ENCODE measurements around the gene WBP1L. TPM values are rescaled to one million over a fixed set of nuclear protein-coding genes. Genes with fewer than 3 reads are reported as not detected.

Gene WBP1L
- total and polyA plus RNA-seq, 2 experiments from 2014 or later, result 7.0 to 55.7 TPM

DNA sequence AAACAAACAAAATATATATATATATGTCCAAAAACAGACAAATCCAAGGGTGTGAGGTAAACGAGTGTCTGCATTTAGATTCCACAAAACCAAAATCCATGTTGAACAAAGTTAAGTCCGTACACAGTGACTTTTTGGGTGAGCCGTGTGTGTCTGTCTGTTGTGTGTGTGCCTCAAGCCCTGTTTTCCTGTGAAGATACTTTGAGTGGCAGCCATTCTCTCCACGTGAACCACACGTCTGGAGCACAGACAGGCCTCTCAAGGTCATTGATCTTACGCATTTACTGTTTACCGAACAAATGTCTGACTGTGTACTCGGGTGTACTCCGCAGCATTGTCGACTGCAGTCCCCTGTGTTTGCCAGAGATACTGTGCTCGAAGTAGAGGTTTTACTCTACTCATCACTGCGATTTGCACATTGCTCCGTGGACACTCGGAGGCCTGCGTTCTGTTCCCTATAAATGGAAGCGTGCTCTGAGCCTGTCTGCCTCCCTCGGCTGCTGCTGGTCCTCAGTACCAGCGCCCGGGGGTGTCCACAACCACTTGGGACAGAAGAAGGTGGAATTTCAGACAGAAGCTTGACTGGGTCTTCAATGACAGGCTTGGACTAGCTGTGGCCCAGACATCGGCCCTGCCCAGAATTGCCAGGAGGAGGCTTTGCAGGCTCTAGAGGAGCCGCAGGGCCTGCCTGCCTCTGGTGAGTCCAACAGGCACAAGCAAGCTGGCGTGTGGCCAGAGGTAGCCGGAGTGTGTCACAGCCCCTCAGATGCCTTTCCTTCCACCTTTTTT, 71.3 kb downstream of the WBP1L start:
- Mint-ChIP-seq H3K27ac (peak overlapping the region; percentile 93), H3K4me3 (no peak overlapping the region), H3K36me3 (ENCODE audit: low read depth) (peaks cover 9% of the 10 kb centered on the region; the same call in 1 of the 3 replicates), H3K4me1 (peaks cover 20% of the 10 kb centered on the region), H3K9me3 (no peaks in the 10 kb centered on the region), H3K27me3 (ENCODE audit: insufficient read depth, low read depth, poor library complexity) (peaks cover 9% of the 10 kb centered on the region)
- peak; percentile 22 for DNase-seq (ENCODE audit: low spot score)
- Histone ChIP-seq H2AFZ (no peak overlapping the region), H4K20me1 (replicated peaks; ENCODE audit: insufficient read depth) (no peaks in the 10 kb centered on the region), H3K36me3 (ENCODE audit: insufficient read depth) (no peaks in the 10 kb centered on the region), H3K4me3 (no peak overlapping the region), H3K27ac (ENCODE audit: low read depth) (peak overlapping the region; percentile 89), H3K27me3 (ENCODE audit: insufficient read depth) (no peaks in the 10 kb centered on the region), H3K79me2 (replicated peaks; ENCODE audit: insufficient read depth) (no peaks in the 10 kb centered on the region), H3K4me1 (ENCODE audit: insufficient read depth) (peaks cover 19% of the 10 kb centered on the region), H3K9me2 (ENCODE audit: insufficient read depth) (no peaks in the 10 kb centered on the region), H3F3A (replicated peaks; ENCODE audit: low read depth) (peaks cover 6% of the 10 kb centered on the region; the same call in 1 of the 2 replicates), H3K4me2 (no peak overlapping the region)
- no peak for TF ChIP-seq JUNB (IDR thresholded peaks at IDR 0.05; ENCODE audit: unreplicated experiment)
- TF ChIP-seq ZNF114 (CRISPR knock-in tag; IDR thresholded peaks at IDR 0.05), result no peak
- no peak for TF ChIP-seq EZH2phosphoT487 (IDR thresholded peaks at IDR 0.05; ENCODE audit: unreplicated experiment)
- TF ChIP-seq EZH2 (IDR thresholded peaks at IDR 0.05; ENCODE audit: low read depth, unreplicated experiment), result no peak
- TF ChIP-seq STAT1 (IDR thresholded peaks at IDR 0.05; ENCODE audit: unreplicated experiment), result no peak
- TF ChIP-seq, protein P1, sequence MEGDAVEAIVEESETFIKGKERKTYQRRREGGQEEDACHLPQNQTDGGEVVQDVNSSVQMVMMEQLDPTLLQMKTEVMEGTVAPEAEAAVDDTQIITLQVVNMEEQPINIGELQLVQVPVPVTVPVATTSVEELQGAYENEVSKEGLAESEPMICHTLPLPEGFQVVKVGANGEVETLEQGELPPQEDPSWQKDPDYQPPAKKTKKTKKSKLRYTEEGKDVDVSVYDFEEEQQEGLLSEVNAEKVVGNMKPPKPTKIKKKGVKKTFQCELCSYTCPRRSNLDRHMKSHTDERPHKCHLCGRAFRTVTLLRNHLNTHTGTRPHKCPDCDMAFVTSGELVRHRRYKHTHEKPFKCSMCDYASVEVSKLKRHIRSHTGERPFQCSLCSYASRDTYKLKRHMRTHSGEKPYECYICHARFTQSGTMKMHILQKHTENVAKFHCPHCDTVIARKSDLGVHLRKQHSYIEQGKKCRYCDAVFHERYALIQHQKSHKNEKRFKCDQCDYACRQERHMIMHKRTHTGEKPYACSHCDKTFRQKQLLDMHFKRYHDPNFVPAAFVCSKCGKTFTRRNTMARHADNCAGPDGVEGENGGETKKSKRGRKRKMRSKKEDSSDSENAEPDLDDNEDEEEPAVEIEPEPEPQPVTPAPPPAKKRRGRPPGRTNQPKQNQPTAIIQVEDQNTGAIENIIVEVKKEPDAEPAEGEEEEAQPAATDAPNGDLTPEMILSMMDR (conservative IDR thresholded peaks at IDR 0.05; ENCODE audit: low read depth in 2 of 2), result no peak
- TF ChIP-seq ZNF331 (CRISPR knock-in tag; IDR thresholded peaks at IDR 0.05; ENCODE audit: low read depth), result no peak
- no peak for TF ChIP-seq NANOG (IDR thresholded peaks at IDR 0.05; ENCODE audit: borderline replicate concordance)
- no peak for TF ChIP-seq POLR2AphosphoS5 (IDR thresholded peaks at IDR 0.05; ENCODE audit: low read depth)
- no peak for TF ChIP-seq CREB1 (CRISPR knock-in tag; IDR thresholded peaks at IDR 0.05; ENCODE audit: low read depth)
- peak; percentile 72 for ATAC-seq

DNA sequence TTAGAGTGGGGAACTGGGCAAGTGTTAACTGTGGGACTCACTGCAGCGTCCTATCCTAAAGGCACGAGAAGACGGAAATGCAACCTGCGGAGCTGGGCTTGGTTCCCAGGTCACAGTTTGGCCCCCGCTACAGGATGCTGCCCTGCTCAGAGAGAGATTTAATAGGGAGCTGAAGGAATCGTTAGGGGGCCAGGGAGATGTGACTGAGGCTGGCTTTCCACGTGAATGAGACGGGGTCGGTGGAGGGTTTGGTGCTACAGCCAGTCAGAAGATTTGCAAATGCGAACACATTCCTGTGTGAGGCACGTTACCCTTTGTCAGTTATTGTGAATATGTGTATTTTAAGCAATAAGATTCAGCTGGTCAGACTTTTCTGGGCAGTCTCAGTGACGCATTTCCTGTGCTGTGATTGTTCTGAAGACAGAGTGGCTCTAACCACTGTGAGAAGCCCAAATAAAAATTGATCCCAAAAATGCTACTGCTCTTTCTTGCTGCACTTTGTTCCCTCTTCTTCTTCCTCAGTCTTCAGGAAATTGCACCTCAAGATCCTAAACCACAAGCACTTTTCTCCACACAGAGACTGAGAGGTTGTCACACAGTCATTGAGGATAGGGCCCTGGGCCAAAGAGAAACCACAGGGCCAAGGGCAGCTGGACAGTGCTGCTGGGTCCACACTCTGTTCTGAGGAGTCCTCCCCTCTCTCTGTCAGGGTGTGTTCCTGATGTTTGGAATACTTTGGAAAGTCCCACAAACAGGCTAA, 72.2 kb downstream of the WBP1L start:
- ATAC-seq (peak; percentile 61), DNase-seq (ENCODE audit: low spot score) (peak; percentile 48)
- H2AFZ ChIP-seq, result no peak overlapping the region
- no peaks in the 10 kb centered on the region for H3K9me3 Mint-ChIP-seq
- H4K20me1 ChIP-seq (replicated peaks; ENCODE audit: insufficient read depth), result no peaks in the 10 kb centered on the region
- no peaks in the 10 kb centered on the region for H3K27me3 ChIP-seq (ENCODE audit: insufficient read depth)
- H3K27ac Mint-ChIP-seq, result peak overlapping the region; percentile 93
- no peak overlapping the region for H3K4me2 ChIP-seq
- H3K27me3 Mint-ChIP-seq (ENCODE audit: insufficient read depth, low read depth, poor library complexity), result peaks cover 9% of the 10 kb centered on the region
- H3K4me1 ChIP-seq (ENCODE audit: insufficient read depth), result peaks cover 19% of the 10 kb centered on the region
- no peak overlapping the region for H3K4me3 Mint-ChIP-seq
- H3K36me3 Mint-ChIP-seq (ENCODE audit: low read depth), result peaks cover 9% of the 10 kb centered on the region; the same call in 1 of the 3 replicates
- H3K79me2 ChIP-seq (replicated peaks; ENCODE audit: insufficient read depth), result no peaks in the 10 kb centered on the region
- H3K27ac ChIP-seq (ENCODE audit: low read depth), result peak overlapping the region; percentile 89
- H3K4me3 ChIP-seq, result no peak overlapping the region
- H3K36me3 ChIP-seq (ENCODE audit: insufficient read depth), result no peaks in the 10 kb centered on the region
- no peaks in the 10 kb centered on the region for H3K9me2 ChIP-seq (ENCODE audit: insufficient read depth)
- peaks cover 6% of the 10 kb centered on the region; the same call in 1 of the 2 replicates for H3F3A ChIP-seq (replicated peaks; ENCODE audit: low read depth)
- peaks cover 20% of the 10 kb centered on the region for H3K4me1 Mint-ChIP-seq
- TF ChIP-seq ZNF114 (CRISPR knock-in tag; IDR thresholded peaks at IDR 0.05), result no peak
- TF ChIP-seq, protein P2, sequence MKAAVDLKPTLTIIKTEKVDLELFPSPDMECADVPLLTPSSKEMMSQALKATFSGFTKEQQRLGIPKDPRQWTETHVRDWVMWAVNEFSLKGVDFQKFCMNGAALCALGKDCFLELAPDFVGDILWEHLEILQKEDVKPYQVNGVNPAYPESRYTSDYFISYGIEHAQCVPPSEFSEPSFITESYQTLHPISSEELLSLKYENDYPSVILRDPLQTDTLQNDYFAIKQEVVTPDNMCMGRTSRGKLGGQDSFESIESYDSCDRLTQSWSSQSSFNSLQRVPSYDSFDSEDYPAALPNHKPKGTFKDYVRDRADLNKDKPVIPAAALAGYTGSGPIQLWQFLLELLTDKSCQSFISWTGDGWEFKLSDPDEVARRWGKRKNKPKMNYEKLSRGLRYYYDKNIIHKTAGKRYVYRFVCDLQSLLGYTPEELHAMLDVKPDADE (IDR thresholded peaks at IDR 0.05), result no peak; the same call in 1 of the 2 replicates
- no peak for TF ChIP-seq EZH2phosphoT487 (IDR thresholded peaks at IDR 0.05; ENCODE audit: unreplicated experiment)
- TF ChIP-seq, protein P3, sequence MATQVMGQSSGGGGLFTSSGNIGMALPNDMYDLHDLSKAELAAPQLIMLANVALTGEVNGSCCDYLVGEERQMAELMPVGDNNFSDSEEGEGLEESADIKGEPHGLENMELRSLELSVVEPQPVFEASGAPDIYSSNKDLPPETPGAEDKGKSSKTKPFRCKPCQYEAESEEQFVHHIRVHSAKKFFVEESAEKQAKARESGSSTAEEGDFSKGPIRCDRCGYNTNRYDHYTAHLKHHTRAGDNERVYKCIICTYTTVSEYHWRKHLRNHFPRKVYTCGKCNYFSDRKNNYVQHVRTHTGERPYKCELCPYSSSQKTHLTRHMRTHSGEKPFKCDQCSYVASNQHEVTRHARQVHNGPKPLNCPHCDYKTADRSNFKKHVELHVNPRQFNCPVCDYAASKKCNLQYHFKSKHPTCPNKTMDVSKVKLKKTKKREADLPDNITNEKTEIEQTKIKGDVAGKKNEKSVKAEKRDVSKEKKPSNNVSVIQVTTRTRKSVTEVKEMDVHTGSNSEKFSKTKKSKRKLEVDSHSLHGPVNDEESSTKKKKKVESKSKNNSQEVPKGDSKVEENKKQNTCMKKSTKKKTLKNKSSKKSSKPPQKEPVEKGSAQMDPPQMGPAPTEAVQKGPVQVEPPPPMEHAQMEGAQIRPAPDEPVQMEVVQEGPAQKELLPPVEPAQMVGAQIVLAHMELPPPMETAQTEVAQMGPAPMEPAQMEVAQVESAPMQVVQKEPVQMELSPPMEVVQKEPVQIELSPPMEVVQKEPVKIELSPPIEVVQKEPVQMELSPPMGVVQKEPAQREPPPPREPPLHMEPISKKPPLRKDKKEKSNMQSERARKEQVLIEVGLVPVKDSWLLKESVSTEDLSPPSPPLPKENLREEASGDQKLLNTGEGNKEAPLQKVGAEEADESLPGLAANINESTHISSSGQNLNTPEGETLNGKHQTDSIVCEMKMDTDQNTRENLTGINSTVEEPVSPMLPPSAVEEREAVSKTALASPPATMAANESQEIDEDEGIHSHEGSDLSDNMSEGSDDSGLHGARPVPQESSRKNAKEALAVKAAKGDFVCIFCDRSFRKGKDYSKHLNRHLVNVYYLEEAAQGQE (IDR thresholded peaks at IDR 0.05; ENCODE audit: unreplicated experiment), result no peak
- no peak for TF ChIP-seq CREB1 (CRISPR knock-in tag; IDR thresholded peaks at IDR 0.05; ENCODE audit: low read depth)
- TF ChIP-seq, protein P1 (conservative IDR thresholded peaks at IDR 0.05; ENCODE audit: low read depth in 2 of 2), result no peak
- TF ChIP-seq EZH2 (IDR thresholded peaks at IDR 0.05; ENCODE audit: low read depth, unreplicated experiment), result no peak
- no peak for TF ChIP-seq POLR2AphosphoS5 (IDR thresholded peaks at IDR 0.05; ENCODE audit: low read depth)
- TF ChIP-seq ZNF331 (CRISPR knock-in tag; IDR thresholded peaks at IDR 0.05; ENCODE audit: low read depth), result no peak
- no peak for TF ChIP-seq STAT1 (IDR thresholded peaks at IDR 0.05; ENCODE audit: unreplicated experiment)
- TF ChIP-seq JUNB (IDR thresholded peaks at IDR 0.05; ENCODE audit: unreplicated experiment), result no peak
- TF ChIP-seq NANOG (IDR thresholded peaks at IDR 0.05; ENCODE audit: borderline replicate concordance), result no peak
